ENCODE measurements around the gene PSMD5.

PSMD5 gene

GRCh38 chr9:120845255-120845654, 2.5 kb upstream of the PSMD5 start:
- Mint-ChIP-seq H3K27ac (ENCODE audit: low read depth) (peak overlapping the region; percentile 99), H3K9me3 (no peaks in the 10 kb centered on the region), H3K27me3 (no peaks in the 10 kb centered on the region), H3K4me3 (peak overlapping the region; percentile 99), H3K4me1 (peaks cover 67% of the 10 kb centered on the region), H3K36me3 (ENCODE audit: insufficient read depth) (peaks cover 43% of the 10 kb centered on the region)
- DNase-seq (ENCODE audit: low spot score in 2 of 2) = no peak
- ATAC-seq (replicated peaks; ENCODE audit: extremely low read depth, poor library complexity, severe bottlenecking) = no peak

GRCh38 chr9:120841930-120842684, 615 bp downstream of the PSMD5 start:
- no peak for ATAC-seq (replicated peaks; ENCODE audit: extremely low read depth, poor library complexity, severe bottlenecking)
- Mint-ChIP-seq H3K36me3 (ENCODE audit: insufficient read depth) (peaks cover 44% of the 10 kb centered on the region), H3K27me3 (no peaks in the 10 kb centered on the region), H3K27ac (ENCODE audit: low read depth) (peak overlapping the region; percentile 99), H3K4me3 (peak overlapping the region; percentile 99), H3K9me3 (no peaks in the 10 kb centered on the region), H3K4me1 (peaks cover 66% of the 10 kb centered on the region)
- no peak for DNase-seq (ENCODE audit: low spot score in 2 of 2)

GRCh38 chr9:120839146-120839545, 3.6 kb downstream of the PSMD5 start:
- no peak for ATAC-seq (replicated peaks; ENCODE audit: extremely low read depth, poor library complexity, severe bottlenecking)
- Mint-ChIP-seq H3K27ac (ENCODE audit: low read depth) (peak overlapping the region; percentile 45), H3K27me3 (no peaks in the 10 kb centered on the region), H3K9me3 (no peaks in the 10 kb centered on the region), H3K36me3 (ENCODE audit: insufficient read depth) (peaks cover 42% of the 10 kb centered on the region), H3K4me3 (peak overlapping the region; percentile 4), H3K4me1 (peaks cover 37% of the 10 kb centered on the region)
- no peak for DNase-seq (ENCODE audit: low spot score in 2 of 2)

GRCh38 chr9:120837921-120838320, 4.8 kb downstream of the PSMD5 start:
- Mint-ChIP-seq H3K4me3 (no peak overlapping the region), H3K36me3 (ENCODE audit: insufficient read depth) (peaks cover 42% of the 10 kb centered on the region), H3K4me1 (peaks cover 32% of the 10 kb centered on the region), H3K27me3 (no peaks in the 10 kb centered on the region), H3K9me3 (no peaks in the 10 kb centered on the region), H3K27ac (ENCODE audit: low read depth) (peak overlapping the region; percentile 20)
- DNase-seq (ENCODE audit: low spot score in 2 of 2) (no peak), ATAC-seq (replicated peaks; ENCODE audit: extremely low read depth, poor library complexity, severe bottlenecking) (no peak)

GRCh38 chr9:120833325-120833724, 9.4 kb downstream of the PSMD5 start:
- H3K27ac Mint-ChIP-seq (ENCODE audit: low read depth) = no peak overlapping the region
- no peaks in the 10 kb centered on the region for H3K9me3 Mint-ChIP-seq
- DNase-seq (ENCODE audit: low spot score in 2 of 2) (no peak), ATAC-seq (replicated peaks; ENCODE audit: extremely low read depth, poor library complexity, severe bottlenecking) (no peak)
- peaks cover 6% of the 10 kb centered on the region for H3K4me1 Mint-ChIP-seq
- H3K36me3 Mint-ChIP-seq (ENCODE audit: insufficient read depth) = peaks cover 54% of the 10 kb centered on the region
- no peak overlapping the region for H3K4me3 Mint-ChIP-seq
- no peaks in the 10 kb centered on the region for H3K27me3 Mint-ChIP-seq

GRCh38 chr9:120832807-120833206, 9.9 kb downstream of the PSMD5 start:
- H3K9me3 Mint-ChIP-seq = no peaks in the 10 kb centered on the region
- H3K4me3 Mint-ChIP-seq = no peak overlapping the region
- peaks cover 59% of the 10 kb centered on the region for H3K36me3 Mint-ChIP-seq (ENCODE audit: insufficient read depth)
- DNase-seq (ENCODE audit: low spot score in 2 of 2) = no peak
- H3K4me1 Mint-ChIP-seq = peaks cover 3% of the 10 kb centered on the region
- H3K27ac Mint-ChIP-seq (ENCODE audit: low read depth) = no peak overlapping the region
- ATAC-seq (replicated peaks; ENCODE audit: extremely low read depth, poor library complexity, severe bottlenecking) = no peak
- no peaks in the 10 kb centered on the region for H3K27me3 Mint-ChIP-seq

GRCh38 chr9:120830865-120831264, 11.9 kb downstream of the PSMD5 start:
- Mint-ChIP-seq H3K27me3 (no peaks in the 10 kb centered on the region), H3K9me3 (no peaks in the 10 kb centered on the region), H3K4me1 (no peaks in the 10 kb centered on the region), H3K4me3 (no peak overlapping the region), H3K27ac (ENCODE audit: low read depth) (no peak overlapping the region), H3K36me3 (ENCODE audit: insufficient read depth) (peaks cover 57% of the 10 kb centered on the region)
- no peak for DNase-seq (ENCODE audit: low spot score in 2 of 2)
- ATAC-seq (replicated peaks; ENCODE audit: extremely low read depth, poor library complexity, severe bottlenecking) = no peak

GRCh38 chr9:120830151-120830550, 12.6 kb downstream of the PSMD5 start:
- Mint-ChIP-seq H3K9me3 (no peaks in the 10 kb centered on the region), H3K27ac (ENCODE audit: low read depth) (no peak overlapping the region), H3K4me3 (no peak overlapping the region), H3K27me3 (no peaks in the 10 kb centered on the region), H3K36me3 (ENCODE audit: insufficient read depth) (peaks cover 53% of the 10 kb centered on the region), H3K4me1 (no peaks in the 10 kb centered on the region)
- DNase-seq (ENCODE audit: low spot score in 2 of 2) (no peak), ATAC-seq (replicated peaks; ENCODE audit: extremely low read depth, poor library complexity, severe bottlenecking) (no peak)

GRCh38 chr9:120829650-120830049, 13.1 kb downstream of the PSMD5 start:
- H3K27me3 Mint-ChIP-seq = no peaks in the 10 kb centered on the region
- ATAC-seq (replicated peaks; ENCODE audit: extremely low read depth, poor library complexity, severe bottlenecking) (no peak), DNase-seq (ENCODE audit: low spot score in 2 of 2) (no peak)
- peaks cover 56% of the 10 kb centered on the region for H3K36me3 Mint-ChIP-seq (ENCODE audit: insufficient read depth)
- no peaks in the 10 kb centered on the region for H3K4me1 Mint-ChIP-seq
- no peak overlapping the region for H3K27ac Mint-ChIP-seq (ENCODE audit: low read depth)
- H3K9me3 Mint-ChIP-seq = no peaks in the 10 kb centered on the region
- no peak overlapping the region for H3K4me3 Mint-ChIP-seq

GRCh38 chr9:120820095-120820494, 22.6 kb downstream of the PSMD5 start:
- H3K27me3 Mint-ChIP-seq = no peaks in the 10 kb centered on the region
- ATAC-seq (replicated peaks; ENCODE audit: extremely low read depth, poor library complexity, severe bottlenecking) (no peak), DNase-seq (ENCODE audit: low spot score in 2 of 2) (no peak)
- H3K9me3 Mint-ChIP-seq = no peaks in the 10 kb centered on the region
- H3K4me1 Mint-ChIP-seq = no peaks in the 10 kb centered on the region
- no peak overlapping the region for H3K4me3 Mint-ChIP-seq
- H3K27ac Mint-ChIP-seq (ENCODE audit: low read depth) = no peak overlapping the region
- H3K36me3 Mint-ChIP-seq (ENCODE audit: insufficient read depth) = peaks cover 69% of the 10 kb centered on the region

GRCh38 chr9:120818595-120818994, 24.1 kb downstream of the PSMD5 start:
- ATAC-seq (replicated peaks; ENCODE audit: extremely low read depth, poor library complexity, severe bottlenecking) (no peak), DNase-seq (ENCODE audit: low spot score in 2 of 2) (no peak)
- Mint-ChIP-seq H3K36me3 (ENCODE audit: insufficient read depth) (peaks cover 58% of the 10 kb centered on the region), H3K27ac (ENCODE audit: low read depth) (no peak overlapping the region), H3K4me3 (no peak overlapping the region), H3K4me1 (no peaks in the 10 kb centered on the region), H3K9me3 (no peaks in the 10 kb centered on the region), H3K27me3 (no peaks in the 10 kb centered on the region)

- Mint-ChIP-seq H3K27ac (ENCODE audit: low read depth) (no peak overlapping the region), H3K9me3 (no peaks in the 10 kb centered on the region), H3K4me1 (no peaks in the 10 kb centered on the region), H3K27me3 (no peaks in the 10 kb centered on the region), H3K36me3 (ENCODE audit: insufficient read depth) (peaks cover 36% of the 10 kb centered on the region), H3K4me3 (no peak overlapping the region)
- no peak for DNase-seq (ENCODE audit: low spot score in 2 of 2)
- ATAC-seq (replicated peaks; ENCODE audit: extremely low read depth, poor library complexity, severe bottlenecking) = no peak
Observed at GRCh38 chr9:120815075-120815474, 27.6 kb downstream of the PSMD5 start.

- Mint-ChIP-seq H3K27ac (ENCODE audit: low read depth) (no peak overlapping the region), H3K36me3 (ENCODE audit: insufficient read depth) (no peaks in the 10 kb centered on the region), H3K27me3 (no peaks in the 10 kb centered on the region), H3K9me3 (peaks cover 18% of the 10 kb centered on the region), H3K4me3 (no peak overlapping the region), H3K4me1 (no peaks in the 10 kb centered on the region)
- ATAC-seq (replicated peaks; ENCODE audit: extremely low read depth, poor library complexity, severe bottlenecking) = no peak
- no peak for DNase-seq (ENCODE audit: low spot score in 2 of 2)
Observed at GRCh38 chr9:120808931-120809330, 33.8 kb downstream of the PSMD5 start.

Data from central memory CD8-positive, alpha-beta T cell (primary cell).